Calu3 (cell line): ENCODE results near the gene NPHP4. TPM values are rescaled to one million over a fixed set of nuclear protein-coding genes. Genes with fewer than 3 reads are reported as not detected.

Source experiments
- BruUV-seq: library from RNA; stranded (reverse); fragments of 400-500 nt; replicated peaks from 2 replicates; lab custom pipeline; 2021; lab: Mats Ljungman, UMichigan
- CTCF ChIA-PET: fragments of 300-600 bp; sonication (Branson Sonifier 250); formaldehyde crosslinking; loops from one replicate; lab custom pipeline; 2022; ENCODE audit warnings: antibody characterized with exemption; lab: Charles Lee
- DNase-seq: peaks from one replicate; pipeline ENCODE4 v3.0.0; 2022
- H3K27ac Mint-ChIP-seq: one replicate; pipeline ENCODE4 v1.8.0; 2022; ENCODE audit warnings: mixed read lengths; ENCODE audit not compliant: unreplicated experiment
- H3K27me3 Mint-ChIP-seq: one replicate; pipeline ENCODE4 v1.8.0; 2022; ENCODE audit warnings: mixed read lengths; ENCODE audit not compliant: unreplicated experiment
- H3K36me3 Mint-ChIP-seq: one replicate; pipeline ENCODE4 v1.8.0; 2022; ENCODE audit warnings: mild to moderate bottlenecking, moderate library complexity, mixed read lengths; ENCODE audit not compliant: insufficient read depth, unreplicated experiment
- H3K4me1 Mint-ChIP-seq: one replicate; pipeline ENCODE4 v1.8.0; 2022; ENCODE audit warnings: mild to moderate bottlenecking, low read depth, mixed read lengths; ENCODE audit not compliant: unreplicated experiment
- H3K4me3 Mint-ChIP-seq: one replicate; pipeline ENCODE4 v1.8.0; 2022; ENCODE audit warnings: mild to moderate bottlenecking, low read depth, moderate library complexity, mixed read lengths; ENCODE audit not compliant: unreplicated experiment
- H3K9me3 Mint-ChIP-seq: one replicate; pipeline ENCODE4 v1.8.0; 2022; ENCODE audit warnings: low read depth, mixed read lengths; ENCODE audit not compliant: unreplicated experiment
- CTCF ChIP-seq: fragments of 200-600 bp; IDR thresholded peaks from one replicate; pipeline ENCODE4 v1.8.0; 2022; ENCODE audit warnings: antibody characterized with exemption; ENCODE audit not compliant: unreplicated experiment
- intact Hi-C: fragments of 100-400 bp; cut with micrococcal nuclease; formaldehyde crosslinking; loops from one replicate; pipeline ENCODE4 v1.10.0; 2022; ENCODE audit not compliant: unreplicated experiment
- total RNA-seq: library from RNA; stranded (reverse); gene quantifications from 2 replicates; pipeline ENCODE4 v1.2.3, GENCODE V29; 2022

Gene NPHP4
- total RNA-seq, 1 experiment from 2014 or later = 11.1 TPM

- CTCF ChIA-PET = interaction anchor here (0.6 kb wide), 1 partner anchor 49 kb away, joined by 4 read pairs; no protein-coding TSS in a partner anchor
- no peak overlapping the region for H3K4me3 Mint-ChIP-seq
- BruUV-seq = no TSS peak
Measured at GRCh38 chr1:5911871-5912271, 80.4 kb downstream of the NPHP4 start.

GRCh38 chr1:5911157-5911556 is 81.1 kb downstream of the NPHP4 start:
- peaks cover 9% of the 10 kb centered on the region for H3K36me3 Mint-ChIP-seq
- no peaks in the 10 kb centered on the region for H3K4me1 Mint-ChIP-seq
- no peaks in the 10 kb centered on the region for H3K27me3 Mint-ChIP-seq
- no TSS peak for BruUV-seq
- intact Hi-C loops = no loop called here
- no peak overlapping the region for H3K27ac Mint-ChIP-seq
- TF ChIP-seq CTCF = no peak
- CTCF ChIA-PET = no interaction called here
- H3K4me3 Mint-ChIP-seq = no peak overlapping the region
- H3K9me3 Mint-ChIP-seq = no peaks in the 10 kb centered on the region
- no peak for DNase-seq

More at GRCh38 chr1:5911871-5912271, 80.4 kb downstream of the NPHP4 start:
- Mint-ChIP-seq H3K27ac (no peak overlapping the region), H3K4me1 (no peaks in the 10 kb centered on the region), H3K27me3 (no peaks in the 10 kb centered on the region), H3K36me3 (peaks cover 9% of the 10 kb centered on the region), H3K9me3 (no peaks in the 10 kb centered on the region)
- intact Hi-C loops = no loop called here
- TF ChIP-seq CTCF = no peak
- no peak for DNase-seq

- H3K9me3 Mint-ChIP-seq = no peaks in the 10 kb centered on the region
- no peaks in the 10 kb centered on the region for H3K27me3 Mint-ChIP-seq
- BruUV-seq = no TSS peak
- intact Hi-C loops = no loop called here
- H3K36me3 Mint-ChIP-seq = peaks cover 9% of the 10 kb centered on the region
- no peak overlapping the region for H3K27ac Mint-ChIP-seq
- CTCF ChIA-PET = no interaction called here
- no peaks in the 10 kb centered on the region for H3K4me1 Mint-ChIP-seq
- no peak overlapping the region for H3K4me3 Mint-ChIP-seq
- DNase-seq = no peak
- no peak for TF ChIP-seq CTCF
Measured at GRCh38 chr1:5910666-5911065, 81.6 kb downstream of the NPHP4 start.

GRCh38 chr1:5910276-5910620 is 82.0 kb downstream of the NPHP4 start:
- Mint-ChIP-seq H3K27me3 (no peaks in the 10 kb centered on the region), H3K4me3 (no peak overlapping the region), H3K9me3 (no peaks in the 10 kb centered on the region), H3K36me3 (peaks cover 9% of the 10 kb centered on the region), H3K27ac (no peak overlapping the region), H3K4me1 (no peaks in the 10 kb centered on the region)
- intact Hi-C loops = no loop called here
- no peak for TF ChIP-seq CTCF
- CTCF ChIA-PET = no interaction called here
- no TSS peak for BruUV-seq
- DNase-seq = no peak
